ENCODE data around the gene TMEM272. TPM values are rescaled to one million over a fixed set of nuclear protein-coding genes. Genes with fewer than 3 reads are reported as not detected.

TMEM272 gene
- total RNA-seq, 1 donor = not detected

- no peak for DNase-seq (ENCODE audit: low read depth)
- TF ChIP-seq CTCF (IDR thresholded peaks at IDR 0.05; ENCODE audit: insufficient read depth, low read depth, low read length) = no peak
- no peak overlapping the region for H3K4me3 ChIP-seq (ENCODE audit: low read depth, low read length)
Measured at GRCh38 chr13:51870616-51871015, 25.6 kb upstream of the TMEM272 start.

- no peak for TF ChIP-seq CTCF (IDR thresholded peaks at IDR 0.05; ENCODE audit: insufficient read depth, low read depth, low read length)
- no peak overlapping the region for H3K4me3 ChIP-seq (ENCODE audit: low read depth, low read length)
- no peak for DNase-seq (ENCODE audit: low read depth)
Measured at GRCh38 chr13:51869916-51870315, 24.9 kb upstream of the TMEM272 start.

GRCh38 chr13:51867062-51867461 lies 22.1 kb upstream of the TMEM272 start:
- TF ChIP-seq CTCF (IDR thresholded peaks at IDR 0.05; ENCODE audit: insufficient read depth, low read depth, low read length) = no peak

GRCh38 chr13:51865838-51866237 lies 20.9 kb upstream of the TMEM272 start:
- no peak for TF ChIP-seq CTCF (IDR thresholded peaks at IDR 0.05; ENCODE audit: insufficient read depth, low read depth, low read length)

More at GRCh38 chr13:51867062-51867461, 22.1 kb upstream of the TMEM272 start:
- no peak overlapping the region for H3K4me3 ChIP-seq (ENCODE audit: low read depth, low read length)
- DNase-seq (ENCODE audit: low read depth) = no peak

GRCh38 chr13:51862957-51863356 lies 18.0 kb upstream of the TMEM272 start:
- TF ChIP-seq CTCF (IDR thresholded peaks at IDR 0.05; ENCODE audit: insufficient read depth, low read depth, low read length) = no peak

More at GRCh38 chr13:51865838-51866237, 20.9 kb upstream of the TMEM272 start:
- H3K4me3 ChIP-seq (ENCODE audit: low read depth, low read length) = no peak overlapping the region
- DNase-seq (ENCODE audit: low read depth) = no peak

GRCh38 chr13:51861723-51862300 lies 16.8 kb upstream of the TMEM272 start, which contains the start of gene CCDC70:
CCDC70 (plus strand) TSS chr13:51861969; CDS start chr13:51865412, 3,443 bp downstream.
- no peak for TF ChIP-seq CTCF (IDR thresholded peaks at IDR 0.05; ENCODE audit: insufficient read depth, low read depth, low read length)
- no peak for DNase-seq (ENCODE audit: low read depth)

More at GRCh38 chr13:51862957-51863356, 18.0 kb upstream of the TMEM272 start:
- H3K4me3 ChIP-seq (ENCODE audit: low read depth, low read length) = no peak overlapping the region
- no peak for DNase-seq (ENCODE audit: low read depth)

More at GRCh38 chr13:51861723-51862300, 16.8 kb upstream of the TMEM272 start, which contains the start of gene CCDC70:
- no peak within 1 kb of the TSS for H3K4me3 ChIP-seq (ENCODE audit: low read depth, low read length)
